ENCODE results near the gene BCL2L13.

DNA sequence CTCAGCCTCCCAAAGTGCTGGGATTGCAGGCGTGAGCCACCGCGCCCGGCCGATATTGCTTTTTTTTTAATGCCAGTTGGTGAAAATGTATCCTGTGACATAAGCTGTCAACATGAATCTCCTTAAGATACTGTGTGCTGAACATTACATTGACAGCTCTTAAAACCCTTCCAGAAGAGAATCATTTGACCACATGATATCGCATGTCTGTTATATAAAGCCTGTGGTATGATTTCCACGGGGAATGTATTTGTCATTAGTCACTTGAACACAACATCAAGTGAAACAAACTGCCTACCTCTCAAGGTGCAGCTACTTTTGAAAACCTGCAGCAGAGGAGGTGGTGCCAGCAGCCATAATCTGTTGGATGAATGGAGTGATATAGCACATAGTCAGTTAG is 67.0 kb downstream of the BCL2L13 start:
- TF ChIP-seq POLR2AphosphoS5 (IDR thresholded peaks at IDR 0.05) (no peak), POLR2A (IDR thresholded peaks at IDR 0.05) (no peak), EP300 (IDR thresholded peaks at IDR 0.05) (no peak)
- TF ChIP-seq, protein P1, sequence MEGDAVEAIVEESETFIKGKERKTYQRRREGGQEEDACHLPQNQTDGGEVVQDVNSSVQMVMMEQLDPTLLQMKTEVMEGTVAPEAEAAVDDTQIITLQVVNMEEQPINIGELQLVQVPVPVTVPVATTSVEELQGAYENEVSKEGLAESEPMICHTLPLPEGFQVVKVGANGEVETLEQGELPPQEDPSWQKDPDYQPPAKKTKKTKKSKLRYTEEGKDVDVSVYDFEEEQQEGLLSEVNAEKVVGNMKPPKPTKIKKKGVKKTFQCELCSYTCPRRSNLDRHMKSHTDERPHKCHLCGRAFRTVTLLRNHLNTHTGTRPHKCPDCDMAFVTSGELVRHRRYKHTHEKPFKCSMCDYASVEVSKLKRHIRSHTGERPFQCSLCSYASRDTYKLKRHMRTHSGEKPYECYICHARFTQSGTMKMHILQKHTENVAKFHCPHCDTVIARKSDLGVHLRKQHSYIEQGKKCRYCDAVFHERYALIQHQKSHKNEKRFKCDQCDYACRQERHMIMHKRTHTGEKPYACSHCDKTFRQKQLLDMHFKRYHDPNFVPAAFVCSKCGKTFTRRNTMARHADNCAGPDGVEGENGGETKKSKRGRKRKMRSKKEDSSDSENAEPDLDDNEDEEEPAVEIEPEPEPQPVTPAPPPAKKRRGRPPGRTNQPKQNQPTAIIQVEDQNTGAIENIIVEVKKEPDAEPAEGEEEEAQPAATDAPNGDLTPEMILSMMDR (IDR thresholded peaks at IDR 0.05) = no peak
